ENCODE results near the gene TEX51.

TEX51 gene

DNA sequence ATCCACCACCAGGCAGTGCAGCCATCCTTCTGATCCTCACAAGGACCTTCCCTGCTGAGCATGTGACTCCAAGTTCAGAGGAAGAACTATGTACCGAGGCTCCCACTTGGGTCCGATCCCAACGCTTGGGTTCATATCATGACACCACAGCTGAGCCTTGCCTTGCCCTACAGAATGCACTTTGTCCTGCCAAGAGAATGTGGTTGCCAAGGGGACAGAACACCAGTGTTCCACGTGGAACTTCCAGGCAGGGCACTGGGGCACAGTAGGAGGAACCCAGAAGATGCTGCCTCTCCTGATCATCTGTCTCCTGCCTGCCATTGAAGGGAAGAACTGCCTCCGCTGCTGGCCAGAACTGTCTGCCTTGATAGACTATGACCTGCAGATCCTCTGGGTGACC, at the start of gene TEX51:
Gene TEX51, plus strand, starts transcription at position 255 of the 400 bp plus-strand sequence. Its CDS starts 29 bp downstream, at position 284.
- DNase-seq (ENCODE audit: low spot score) = no peak

- no peak for DNase-seq (ENCODE audit: low spot score)
These were observed 49.6 kb upstream of the TEX51 start for GRCh38 chr2:126849054-126849453.

- no peak for DNase-seq (ENCODE audit: low spot score)
These were observed 49.2 kb upstream of the TEX51 start for GRCh38 chr2:126849486-126849885.

DNA sequence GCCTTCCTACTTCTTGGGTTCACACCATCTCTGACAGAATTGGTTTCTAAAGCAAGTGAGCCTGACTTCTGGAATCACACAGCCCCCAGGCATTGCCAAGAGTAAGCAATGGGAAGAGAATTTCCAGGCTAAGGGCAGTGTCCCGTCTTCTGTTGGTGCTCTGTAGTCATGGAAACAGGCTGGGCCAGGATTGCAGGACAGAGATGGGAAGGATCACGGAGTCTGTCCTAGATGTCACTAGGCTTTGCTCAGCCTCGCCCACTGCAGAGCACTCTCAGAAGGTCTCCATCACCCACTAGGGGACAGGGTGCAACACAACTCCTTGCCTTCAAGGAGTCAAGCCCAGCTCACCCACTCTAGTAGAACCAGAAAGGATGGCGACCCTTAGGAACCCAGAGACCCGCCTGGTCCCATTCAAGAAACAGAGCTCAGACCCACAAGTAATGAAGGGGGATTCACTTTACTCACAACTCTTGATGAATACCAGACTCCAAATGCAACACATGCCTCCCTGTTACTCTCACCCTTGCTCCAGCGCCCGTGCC, 48.6 kb upstream of the TEX51 start:
- DNase-seq (ENCODE audit: low spot score) = no peak

DNA sequence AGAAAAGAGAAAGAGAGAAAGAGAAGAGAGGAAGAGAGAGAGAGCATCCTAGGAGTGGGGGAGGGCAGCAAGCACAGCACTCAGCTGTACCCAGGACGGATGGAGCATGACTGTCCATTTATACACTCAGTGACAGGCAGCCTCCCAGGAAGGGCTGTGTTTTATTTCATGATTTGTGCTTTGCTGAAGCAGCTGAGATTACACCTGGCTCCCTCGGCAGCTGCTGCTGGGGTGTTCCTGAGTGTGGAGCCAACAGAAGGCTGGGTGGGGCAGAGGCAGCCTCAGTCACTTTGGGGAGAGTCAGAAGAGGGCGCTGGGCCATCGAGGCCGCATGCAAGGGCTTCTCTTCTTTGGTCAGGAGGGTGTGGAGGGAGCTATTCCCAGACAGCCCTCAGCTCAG, 47.8 kb upstream of the TEX51 start:
- no peak for DNase-seq (ENCODE audit: low spot score)

GRCh38 chr2:126851756-126852155, 46.9 kb upstream of the TEX51 start:
- no peak for DNase-seq (ENCODE audit: low spot score)

GRCh38 chr2:126852361-126852760, 46.3 kb upstream of the TEX51 start:
- DNase-seq (ENCODE audit: low spot score) = no peak

DNA sequence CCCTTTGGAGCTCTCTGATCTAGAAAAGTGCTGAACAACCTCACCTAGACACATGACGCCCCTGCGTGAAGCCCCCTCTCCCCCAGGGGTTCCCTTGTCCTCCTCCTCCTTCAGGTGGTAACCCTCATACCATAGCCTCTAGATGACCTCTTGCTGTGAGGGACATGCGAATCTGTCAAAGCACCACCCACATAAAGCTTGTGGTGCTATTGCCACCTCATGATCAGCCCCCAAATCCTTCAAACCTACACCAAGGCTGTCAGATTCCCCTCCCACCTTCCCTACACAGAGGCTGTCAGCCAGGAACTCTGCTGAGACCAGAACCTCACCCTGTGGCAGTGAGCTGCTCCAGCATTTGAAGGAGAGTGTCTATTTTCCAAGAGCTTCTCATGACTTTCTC, 43.1 kb upstream of the TEX51 start:
- no peak for DNase-seq (ENCODE audit: low spot score)

DNA sequence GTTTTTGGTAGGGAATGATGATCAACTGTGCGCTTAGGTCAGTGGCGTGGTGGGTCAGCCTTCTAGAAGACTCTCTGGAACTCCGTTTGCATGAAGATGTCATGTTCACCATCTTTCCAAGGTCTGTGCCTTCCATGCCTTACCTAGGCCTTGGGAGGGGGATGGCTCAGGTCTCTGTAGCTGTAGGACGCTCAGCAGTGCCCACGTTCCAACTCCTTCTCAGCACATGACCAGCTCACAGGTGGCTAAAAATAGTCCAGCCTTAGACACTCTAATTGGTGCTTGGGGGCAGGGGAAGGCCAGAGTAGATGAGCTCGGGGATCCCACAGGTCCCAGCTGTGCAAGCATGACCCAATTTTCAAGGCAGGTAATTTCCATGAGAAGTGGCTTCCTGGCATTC, 42.3 kb upstream of the TEX51 start:
- no peak for DNase-seq (ENCODE audit: low spot score)

DNA sequence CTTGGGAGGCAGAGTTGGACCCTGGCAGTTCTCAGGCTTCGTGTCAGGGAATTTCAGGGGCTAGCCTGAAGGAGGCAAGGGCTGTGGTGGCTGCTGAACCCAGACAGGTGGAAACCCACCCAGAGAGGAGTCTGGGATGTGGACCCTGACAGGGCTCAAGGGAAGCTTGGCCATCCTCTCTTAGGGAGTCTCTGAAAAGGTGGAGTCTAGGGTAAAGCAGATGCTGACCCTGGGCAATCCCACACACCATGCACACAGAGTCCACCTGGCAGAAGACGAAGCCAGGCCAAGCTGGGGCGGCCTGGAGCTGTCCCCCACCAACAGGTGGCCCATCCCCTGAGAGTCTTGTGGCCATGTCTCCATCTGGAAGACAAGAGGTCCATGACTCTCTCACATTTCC, 41.2 kb upstream of the TEX51 start:
- no peak for DNase-seq (ENCODE audit: low spot score)

GRCh38 chr2:126858013-126858412, 40.7 kb upstream of the TEX51 start:
- no peak for DNase-seq (ENCODE audit: low spot score)

GRCh38 chr2:126858436-126858835, 40.3 kb upstream of the TEX51 start:
- no peak for DNase-seq (ENCODE audit: low spot score)

GRCh38 chr2:126858991-126859390, 39.7 kb upstream of the TEX51 start:
- DNase-seq (ENCODE audit: low spot score) = no peak

DNA sequence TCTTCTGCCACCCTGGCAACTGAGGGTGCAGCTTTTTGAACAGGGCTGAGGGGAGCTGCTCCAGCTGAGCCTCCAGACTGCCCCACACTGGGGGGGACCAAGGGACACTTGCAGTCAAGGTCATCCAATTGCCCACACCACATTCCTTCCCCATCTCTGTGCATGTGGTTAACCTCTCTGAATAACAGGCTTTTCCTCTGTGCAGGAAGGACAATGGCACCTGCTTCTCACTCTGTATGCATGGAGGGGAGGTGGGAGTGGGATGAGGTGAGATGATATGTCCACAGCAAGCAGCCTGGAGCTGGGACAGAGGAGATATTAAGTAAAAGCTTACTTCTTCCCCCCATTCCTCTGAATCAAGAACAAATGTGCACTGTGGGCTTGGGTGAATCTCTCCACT, 39.1 kb upstream of the TEX51 start:
- no peak for DNase-seq (ENCODE audit: low spot score)

GRCh38 chr2:126860385-126860784, 38.3 kb upstream of the TEX51 start:
- no peak for DNase-seq (ENCODE audit: low spot score)

DNA sequence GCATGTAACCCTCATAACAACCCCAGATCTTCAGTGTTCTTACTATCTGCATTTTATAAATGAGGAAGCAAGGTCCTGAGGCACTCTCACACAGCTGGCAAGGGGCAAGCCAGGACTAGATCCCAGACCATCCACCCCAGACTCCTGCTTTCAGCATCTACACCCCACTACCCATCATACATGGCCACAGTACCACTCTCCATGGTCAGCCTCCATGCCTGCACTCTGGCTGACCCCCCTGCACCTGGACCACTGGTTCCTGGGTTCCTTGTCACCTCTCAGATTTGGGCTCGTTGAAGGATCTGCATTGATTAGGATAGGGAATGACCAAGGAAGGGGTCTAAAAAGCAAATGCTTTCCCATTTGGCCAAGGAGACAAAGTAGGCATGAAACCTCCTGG, 36.0 kb upstream of the TEX51 start:
- DNase-seq (ENCODE audit: low spot score) = no peak

GRCh38 chr2:126863336-126864015, 35.2 kb upstream of the TEX51 start:
- no peak for DNase-seq (ENCODE audit: low spot score)

GRCh38 chr2:126864861-126865260, 33.8 kb upstream of the TEX51 start:
- DNase-seq (ENCODE audit: low spot score) = no peak

GRCh38 chr2:126866451-126866850, 32.2 kb upstream of the TEX51 start:
- DNase-seq (ENCODE audit: low spot score) = no peak

GRCh38 chr2:126874961-126875360, 23.7 kb upstream of the TEX51 start:
- DNase-seq (ENCODE audit: low spot score) = no peak

DNA sequence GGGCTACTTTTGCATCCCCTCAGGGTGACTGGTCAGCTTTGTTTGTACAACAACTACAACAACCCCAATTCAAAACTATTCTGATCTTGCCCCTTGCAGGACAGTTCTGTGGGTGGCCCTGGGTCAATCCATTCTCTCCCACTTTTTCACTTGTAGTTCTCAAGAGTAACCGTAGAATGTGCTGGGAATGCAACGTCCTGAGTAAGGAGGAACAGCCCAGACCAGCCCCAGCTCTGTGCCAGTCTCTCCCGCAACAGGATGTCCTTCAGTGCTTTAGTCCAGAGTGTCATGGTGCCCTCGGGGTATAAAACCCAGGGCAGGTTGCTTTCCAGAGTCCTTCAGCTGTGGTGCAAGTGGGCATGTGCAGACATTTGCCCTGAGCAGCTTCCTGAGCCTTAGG, 22.1 kb upstream of the TEX51 start:
- no peak for DNase-seq (ENCODE audit: low spot score)

DNA sequence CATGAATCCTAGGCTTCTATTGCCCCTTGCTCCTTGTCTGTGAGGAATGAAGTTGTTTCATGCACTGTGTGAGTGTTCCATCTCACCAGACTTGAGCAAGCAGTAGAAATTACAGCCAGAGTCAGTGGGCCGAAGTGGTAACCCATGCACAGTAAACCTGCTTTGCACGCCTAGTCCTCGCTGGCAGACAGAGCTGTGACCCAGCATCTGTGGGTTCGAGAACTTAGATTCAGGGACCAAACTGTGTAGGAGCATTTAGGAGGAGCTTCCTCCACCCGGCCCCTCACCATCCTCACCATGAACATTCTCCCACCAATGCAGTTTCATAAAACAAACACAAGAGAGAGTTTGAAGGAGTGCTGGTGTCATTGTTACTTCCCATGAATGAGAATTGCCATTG, 21.6 kb upstream of the TEX51 start:
- DNase-seq (ENCODE audit: low spot score) = no peak

GRCh38 chr2:126877861-126878565, 20.7 kb upstream of the TEX51 start:
- DNase-seq (ENCODE audit: low spot score) = no peak

- DNase-seq (ENCODE audit: low spot score) = no peak
These were observed 20.1 kb upstream of the TEX51 start for GRCh38 chr2:126878601-126879000.
